Measurements from ENCODE around the gene IGFBP2. TPM values are rescaled to one million over a fixed set of nuclear protein-coding genes. Genes with fewer than 3 reads are reported as not detected.

IGFBP2 gene
- total RNA-seq, 1 experiment from 2014 or later: 363 TPM

GRCh38 chr2:216678098-216678465 lies 44.9 kb downstream of the IGFBP2 start:
- Histone ChIP-seq H2AFZ (ENCODE audit: low read length) (no peak overlapping the region), H3T11ph (ENCODE audit: low read length) (no peak overlapping the region), H2BK20ac (ENCODE audit: low read depth, low read length, poor library complexity, severe bottlenecking) (no peak overlapping the region), H3K4ac (ENCODE audit: low read depth, low read length) (no peak overlapping the region), H3K27me3 (ENCODE audit: insufficient read depth, low read length) (no peaks in the 10 kb centered on the region), H4K20me1 (ENCODE audit: control insufficient read depth, insufficient read depth, insufficient read length) (no peaks in the 10 kb centered on the region), H3K23ac (ENCODE audit: insufficient read length, low read depth, low read length) (no peak overlapping the region), H3K18ac (ENCODE audit: insufficient read length, low read depth, low read length) (no peak overlapping the region), H3K27ac (ENCODE audit: insufficient read length, low read depth, low read length) (no peak overlapping the region), H4K8ac (replicated peaks; ENCODE audit: insufficient read length, low read depth, low read length) (no peak overlapping the region), H2BK5ac (ENCODE audit: insufficient read length, low read length) (no peak overlapping the region), H3K79me1 (ENCODE audit: insufficient read depth, low read depth, low read length, poor library complexity, severe bottlenecking) (no peaks in the 10 kb centered on the region), H4K91ac (ENCODE audit: insufficient read length, low read depth, low read length) (no peak overlapping the region), H3K23me2 (ENCODE audit: insufficient read length, low read depth, low read length, poor library complexity, severe bottlenecking) (no peaks in the 10 kb centered on the region), H3K4me1 (ENCODE audit: insufficient read depth, low read length) (peaks cover 5% of the 10 kb centered on the region; the same call in 1 of the 2 replicates), H3K56ac (ENCODE audit: insufficient read length, low read depth, low read length) (no peak overlapping the region), H2BK12ac (ENCODE audit: insufficient read length, low read depth, low read length) (no peak overlapping the region), H3K14ac (ENCODE audit: insufficient read depth, low read length) (no peak overlapping the region), H3K79me2 (ENCODE audit: insufficient read depth, low read length) (no peaks in the 10 kb centered on the region), H2AK5ac (ENCODE audit: insufficient read length, low read length) (no peak overlapping the region), H4K5ac (ENCODE audit: insufficient read length, low read depth, low read length) (no peak overlapping the region), H3K9ac (ENCODE audit: extremely low read depth, insufficient read length, low read length) (no peak overlapping the region), H3K4me2 (ENCODE audit: insufficient read depth, insufficient read length, low read length) (no peak overlapping the region), H2BK15ac (ENCODE audit: low read depth, low read length) (no peak overlapping the region), H2BK120ac (ENCODE audit: low read depth, low read length, poor library complexity, severe bottlenecking) (no peak overlapping the region), H3K9me3 (ENCODE audit: control insufficient read depth, low read depth, low read length) (no peaks in the 10 kb centered on the region)
- DNase-seq: no peak
- Mint-ChIP-seq H3K9me3 (no peaks in the 10 kb centered on the region), H3K27me3 (ENCODE audit: low read depth) (peaks cover 8% of the 10 kb centered on the region), H3K36me3 (ENCODE audit: insufficient read depth in 1 of 3, low read depth in 3 of 3) (no peaks in the 10 kb centered on the region), H3K4me3 (no peak overlapping the region), H3K27ac (no peak overlapping the region), H3K4me1 (peaks cover 17 to 23% of the 10 kb centered on the region in 2 experiments)
- WGBS (ENCODE audit: extremely low coverage, insufficient read length, low lambda C conversion rate): no CpG with 5 or more reads among the region's 12 CpGs
- TF ChIP-seq, protein P1, sequence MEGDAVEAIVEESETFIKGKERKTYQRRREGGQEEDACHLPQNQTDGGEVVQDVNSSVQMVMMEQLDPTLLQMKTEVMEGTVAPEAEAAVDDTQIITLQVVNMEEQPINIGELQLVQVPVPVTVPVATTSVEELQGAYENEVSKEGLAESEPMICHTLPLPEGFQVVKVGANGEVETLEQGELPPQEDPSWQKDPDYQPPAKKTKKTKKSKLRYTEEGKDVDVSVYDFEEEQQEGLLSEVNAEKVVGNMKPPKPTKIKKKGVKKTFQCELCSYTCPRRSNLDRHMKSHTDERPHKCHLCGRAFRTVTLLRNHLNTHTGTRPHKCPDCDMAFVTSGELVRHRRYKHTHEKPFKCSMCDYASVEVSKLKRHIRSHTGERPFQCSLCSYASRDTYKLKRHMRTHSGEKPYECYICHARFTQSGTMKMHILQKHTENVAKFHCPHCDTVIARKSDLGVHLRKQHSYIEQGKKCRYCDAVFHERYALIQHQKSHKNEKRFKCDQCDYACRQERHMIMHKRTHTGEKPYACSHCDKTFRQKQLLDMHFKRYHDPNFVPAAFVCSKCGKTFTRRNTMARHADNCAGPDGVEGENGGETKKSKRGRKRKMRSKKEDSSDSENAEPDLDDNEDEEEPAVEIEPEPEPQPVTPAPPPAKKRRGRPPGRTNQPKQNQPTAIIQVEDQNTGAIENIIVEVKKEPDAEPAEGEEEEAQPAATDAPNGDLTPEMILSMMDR (conservative IDR thresholded peaks at IDR 0.05): no peak
